HT-29 (cell line): ENCODE results near the gene EGFLAM. TPM values are rescaled to one million over a fixed set of nuclear protein-coding genes. Genes with fewer than 3 reads are reported as not detected.
"Not testable (repeated sequence)": the region's sequence is repeated elsewhere in the genome, so short reads cannot be mapped to it uniquely, and the experiment has no call there.

Experiments
- DNase-seq: peaks from one replicate; pipeline ENCODE4 v3.0.0-alpha.2; 2015; ENCODE audit warnings: low spot score
- total RNA-seq: library from RNA; depleted of rRNA; stranded (reverse); fragments of >200 nt; shearing (Covaris generic); gene quantifications from 2 replicates; pipeline ENCODE4 v1.2.3, GENCODE V29; 2014

Gene EGFLAM
- total RNA-seq, 1 experiment from 2014 or later: not detected

GRCh38 chr5:38375423-38375822 lies 117.1 kb downstream of the EGFLAM start:
- no peak for DNase-seq

- no peak for DNase-seq
These were observed 118.0 kb downstream of the EGFLAM start for GRCh38 chr5:38376404-38376803.

GRCh38 chr5:38378579-38378978 lies 120.2 kb downstream of the EGFLAM start:
- no peak for DNase-seq

GRCh38 chr5:38379350-38379937 lies 121.1 kb downstream of the EGFLAM start:
- no peak for DNase-seq

- no peak for DNase-seq
These were observed 122.2 kb downstream of the EGFLAM start for GRCh38 chr5:38380537-38380936.

GRCh38 chr5:38381361-38381760 lies 123.0 kb downstream of the EGFLAM start:
- no peak for DNase-seq

- peak; percentile 90 for DNase-seq
These were observed 124.5 kb downstream of the EGFLAM start for GRCh38 chr5:38382898-38383297.

- DNase-seq: no peak
These were observed 125.3 kb downstream of the EGFLAM start for GRCh38 chr5:38383701-38384100.

GRCh38 chr5:38384396-38384795 lies 126.0 kb downstream of the EGFLAM start:
- no peak for DNase-seq

- no peak for DNase-seq
These were observed 128.8 kb downstream of the EGFLAM start for GRCh38 chr5:38387161-38387560.

- DNase-seq: no peak
These were observed 135.3 kb downstream of the EGFLAM start for GRCh38 chr5:38393636-38394035.

GRCh38 chr5:38396766-38397165 lies 138.4 kb downstream of the EGFLAM start:
- no peak for DNase-seq

GRCh38 chr5:38400365-38400764 lies 142.0 kb downstream of the EGFLAM start:
- DNase-seq: no peak

GRCh38 chr5:38401145-38401544 lies 142.8 kb downstream of the EGFLAM start:
- no peak for DNase-seq

- no peak for DNase-seq
These were observed 145.0 kb downstream of the EGFLAM start for GRCh38 chr5:38403406-38403805.

GRCh38 chr5:38403877-38404635 lies 145.7 kb downstream of the EGFLAM start:
- no peak for DNase-seq

- peak; percentile 53 for DNase-seq
These were observed 146.4 kb downstream of the EGFLAM start for GRCh38 chr5:38404667-38405276.

- DNase-seq: no peak
These were observed 150.3 kb downstream of the EGFLAM start for GRCh38 chr5:38408446-38409198.

GRCh38 chr5:38410304-38410990 lies 152.1 kb downstream of the EGFLAM start:
- DNase-seq: no peak

- no peak for DNase-seq
These were observed 155.3 kb downstream of the EGFLAM start for GRCh38 chr5:38413696-38414095.

- no peak for DNase-seq
These were observed 156.0 kb downstream of the EGFLAM start for GRCh38 chr5:38414348-38414747.

GRCh38 chr5:38415772-38416171 lies 157.4 kb downstream of the EGFLAM start:
- DNase-seq: not testable (repeated sequence)
